Midbrain (tissue), 1 donor: ENCODE measurements around the gene CD28.
"Not testable (repeated sequence)": the region's sequence is repeated elsewhere in the genome, so short reads cannot be mapped to it uniquely, and the experiment has no call there.

Source experiments
- DNase-seq: peaks from one replicate; lab custom pipeline; 2025; lab: John Stamatoyannopoulos, UW

The CD28 gene

GRCh38 chr2:203748331-203749126 lies 42.1 kb downstream of the CD28 start:
- DNase-seq, result no peak

- no peak for DNase-seq
These were observed 44.1 kb downstream of the CD28 start for GRCh38 chr2:203750346-203751068.

- no peak for DNase-seq
These were observed 45.3 kb downstream of the CD28 start for GRCh38 chr2:203751685-203752271.

GRCh38 chr2:203756161-203756560 lies 49.7 kb downstream of the CD28 start:
- no peak for DNase-seq

- no peak for DNase-seq
These were observed 52.6 kb downstream of the CD28 start for GRCh38 chr2:203758841-203759689.

GRCh38 chr2:203759690-203760365 lies 53.4 kb downstream of the CD28 start:
- DNase-seq, result no peak

- DNase-seq, result no peak
These were observed 54.7 kb downstream of the CD28 start for GRCh38 chr2:203761121-203761520.

- no peak for DNase-seq
These were observed 57.0 kb downstream of the CD28 start for GRCh38 chr2:203763241-203763937.

- no peak for DNase-seq
These were observed 57.7 kb downstream of the CD28 start for GRCh38 chr2:203763938-203764664.

GRCh38 chr2:203772456-203773165 lies 66.2 kb downstream of the CD28 start:
- no peak for DNase-seq

- DNase-seq, result no peak
These were observed 68.3 kb downstream of the CD28 start for GRCh38 chr2:203774760-203775159.

GRCh38 chr2:203775684-203776083 lies 69.2 kb downstream of the CD28 start:
- DNase-seq, result no peak

GRCh38 chr2:203777030-203777429 lies 70.6 kb downstream of the CD28 start:
- DNase-seq, result no peak

GRCh38 chr2:203779477-203780073 lies 73.1 kb downstream of the CD28 start:
- DNase-seq, result not testable (repeated sequence)

GRCh38 chr2:203780231-203780630 lies 73.8 kb downstream of the CD28 start:
- DNase-seq, result no peak

GRCh38 chr2:203781151-203781550 lies 74.7 kb downstream of the CD28 start:
- DNase-seq, result no peak

GRCh38 chr2:203782262-203782976 lies 76.0 kb downstream of the CD28 start:
- peak; percentile 57 for DNase-seq

GRCh38 chr2:203783496-203784203 lies 77.2 kb downstream of the CD28 start:
- no peak for DNase-seq
